Measurements from ENCODE around the gene SLC25A29. TPM values are rescaled to one million over a fixed set of nuclear protein-coding genes. Genes with fewer than 3 reads are reported as not detected.
"Not testable (repeated sequence)": the region's sequence is repeated elsewhere in the genome, so short reads cannot be mapped to it uniquely, and the experiment has no call there.

SLC25A29 gene
- total and polyA plus RNA-seq, 2 donors from 2014 or later: 88.5 to 152 TPM

GRCh38 chr14:100346306-100347091 lies 40.3 kb upstream of the SLC25A29 start:
- FAIRE-seq (no peak), DNase-seq (no peak)
- Histone ChIP-seq H3K36me3 (ENCODE audit: control insufficient read depth in 2 of 3, insufficient read depth in 3 of 3, low read length in 3 of 3) (peaks cover 0 to 18% (median 11%) of the 10 kb centered on the region in 3 donors), H3K4me3 (ENCODE audit: low read length in 3 of 3) (no peak overlapping the region), H3K9me3 (ENCODE audit: control insufficient read depth in 2 of 3, insufficient read depth in 1 of 3, low read length in 3 of 3) (no peaks in the 10 kb centered on the region), H3K27me3 (ENCODE audit: control insufficient read depth, insufficient read depth, low read length) (no peaks in the 10 kb centered on the region), H3K27ac (ENCODE audit: low read depth in 2 of 2, low read length in 2 of 2) (no peak overlapping the region), H3K9ac (ENCODE audit: low read length in 3 of 3) (no peak overlapping the region), H3K4me1 (ENCODE audit: control insufficient read depth in 2 of 3, insufficient read depth in 2 of 3, low read depth in 1 of 3, low read length in 3 of 3) (peaks cover 0 to 6% (median 0%) of the 10 kb centered on the region in 3 donors)
- intact Hi-C loops (cut with DNase I): no loop called here
- no peak for TF ChIP-seq CTCF (IDR thresholded peaks at IDR 0.05; ENCODE audit: borderline replicate concordance, extremely low read depth, insufficient read depth)

- Histone ChIP-seq H3K4me3 (ENCODE audit: low read length in 3 of 3) (no peak overlapping the region), H3K9ac (ENCODE audit: low read length in 3 of 3) (no peak overlapping the region), H3K27me3 (ENCODE audit: control insufficient read depth, insufficient read depth, low read length) (no peaks in the 10 kb centered on the region), H3K36me3 (ENCODE audit: control insufficient read depth in 2 of 3, insufficient read depth in 3 of 3, low read length in 3 of 3) (peaks cover 0 to 16% (median 7%) of the 10 kb centered on the region in 3 donors), H3K4me1 (ENCODE audit: control insufficient read depth in 2 of 3, insufficient read depth in 2 of 3, low read depth in 1 of 3, low read length in 3 of 3) (peaks cover 0 to 9% (median 0%) of the 10 kb centered on the region in 3 donors), H3K27ac (ENCODE audit: low read depth in 2 of 2, low read length in 2 of 2) (no peak overlapping the region), H3K9me3 (ENCODE audit: control insufficient read depth in 2 of 3, insufficient read depth in 1 of 3, low read length in 3 of 3) (no peaks in the 10 kb centered on the region)
- intact Hi-C loops (cut with DNase I): no loop called here
- FAIRE-seq (no peak), DNase-seq (peak in 1 of 5 donors; percentile 51)
- no peak for TF ChIP-seq CTCF (IDR thresholded peaks at IDR 0.05; ENCODE audit: borderline replicate concordance, extremely low read depth, insufficient read depth)
Observed at GRCh38 chr14:100345711-100346110, 39.5 kb upstream of the SLC25A29 start.

GRCh38 chr14:100344657-100345056 lies 38.4 kb upstream of the SLC25A29 start:
- FAIRE-seq; H3K9me3 ChIP-seq (ENCODE audit: control insufficient read depth in 2 of 3, insufficient read depth in 1 of 3, low read length in 3 of 3); H3K36me3 ChIP-seq (ENCODE audit: control insufficient read depth in 2 of 3, insufficient read depth in 3 of 3, low read length in 3 of 3); H3K27ac ChIP-seq (ENCODE audit: low read depth in 2 of 2, low read length in 2 of 2); intact Hi-C loops (cut with DNase I); H3K27me3 ChIP-seq (ENCODE audit: control insufficient read depth, insufficient read depth, low read length); H3K4me1 ChIP-seq (ENCODE audit: control insufficient read depth in 2 of 3, insufficient read depth in 2 of 3, low read depth in 1 of 3, low read length in 3 of 3); H3K4me3 ChIP-seq (ENCODE audit: low read length in 3 of 3); H3K9ac ChIP-seq (ENCODE audit: low read length in 3 of 3): not testable (repeated sequence)
- DNase-seq: peak in 1 of 5 donors; percentile 53

DNA sequence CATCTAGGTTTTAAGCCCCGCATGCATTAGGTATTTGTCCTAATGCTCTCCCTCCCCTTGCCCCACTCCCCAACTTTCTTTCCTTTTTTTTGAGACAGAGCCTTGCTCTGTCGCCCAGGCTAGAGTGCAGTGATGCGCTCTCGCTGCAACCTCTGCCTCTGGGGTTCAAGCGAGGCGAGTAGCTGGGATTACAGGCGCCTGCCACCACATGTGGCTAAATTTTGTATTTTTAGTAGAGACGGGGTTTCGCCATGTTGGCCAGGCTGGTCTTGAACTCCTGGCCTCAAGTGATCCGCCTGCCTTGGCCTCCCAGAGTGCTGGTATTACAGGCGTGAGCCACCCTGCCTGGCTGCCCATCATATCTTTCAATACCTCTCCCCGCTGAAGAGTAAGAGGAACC lies 36.6 kb upstream of the SLC25A29 start:
- H3K36me3 ChIP-seq (ENCODE audit: control insufficient read depth in 2 of 3, insufficient read depth in 3 of 3, low read length in 3 of 3); H3K9ac ChIP-seq (ENCODE audit: low read length in 3 of 3); H3K27ac ChIP-seq (ENCODE audit: low read depth in 2 of 2, low read length in 2 of 2); intact Hi-C loops (cut with DNase I); DNase-seq; FAIRE-seq; H3K9me3 ChIP-seq (ENCODE audit: control insufficient read depth in 2 of 3, insufficient read depth in 1 of 3, low read length in 3 of 3); H3K27me3 ChIP-seq (ENCODE audit: control insufficient read depth, insufficient read depth, low read length); H3K4me1 ChIP-seq (ENCODE audit: control insufficient read depth in 2 of 3, insufficient read depth in 2 of 3, low read depth in 1 of 3, low read length in 3 of 3); H3K4me3 ChIP-seq (ENCODE audit: low read length in 3 of 3): not testable (repeated sequence)

Data from kidney (tissue), 14 donors.